SK-MEL-5 (cell line): ENCODE measurements around the gene MAN1B1. TPM values are rescaled to one million over a fixed set of nuclear protein-coding genes. Genes with fewer than 3 reads are reported as not detected.
A peak's percentile ranks its signal among the peaks of the same experiment; 100 is the strongest.

Source experiments
- DNase-seq: peaks from one replicate; pipeline ENCODE4 v3.0.0-alpha.2; 2016; ENCODE audit warnings: low read depth, low spot score
- in situ Hi-C: cut with HindIII; loops from 2 replicates; pipeline ENCODE4 v1.10.0; 2016; ENCODE audit warnings: low sequenced_read_pairs, high pct_unique_total_duplicates, low pct_unique_long_range_greater_than_20kb
- polyA plus RNA-seq, 2 experiments: library from polyadenylated mRNA; depleted of rRNA; stranded (reverse); fragments of >200 nt; gene quantifications; 2 replicates each; pipeline ENCODE4 v1.2.3, GENCODE V29; 2015
- total RNA-seq: library from RNA; depleted of rRNA; stranded (reverse); fragments of >200 nt; shearing (Covaris generic); gene quantifications from 2 replicates; pipeline ENCODE4 v1.2.3, GENCODE V29; 2014; rRNA removed

MAN1B1 gene
- total RNA-seq = 84.8 and 85.2 TPM in 2 replicates
- polyA plus RNA-seq (2015; cell fraction: cytosol; rRNA removed) = 142 and 161 TPM in 2 replicates
- 101 and 121 TPM in 2 replicates for polyA plus RNA-seq (2015; cell fraction: nucleus; rRNA removed)

DNA sequence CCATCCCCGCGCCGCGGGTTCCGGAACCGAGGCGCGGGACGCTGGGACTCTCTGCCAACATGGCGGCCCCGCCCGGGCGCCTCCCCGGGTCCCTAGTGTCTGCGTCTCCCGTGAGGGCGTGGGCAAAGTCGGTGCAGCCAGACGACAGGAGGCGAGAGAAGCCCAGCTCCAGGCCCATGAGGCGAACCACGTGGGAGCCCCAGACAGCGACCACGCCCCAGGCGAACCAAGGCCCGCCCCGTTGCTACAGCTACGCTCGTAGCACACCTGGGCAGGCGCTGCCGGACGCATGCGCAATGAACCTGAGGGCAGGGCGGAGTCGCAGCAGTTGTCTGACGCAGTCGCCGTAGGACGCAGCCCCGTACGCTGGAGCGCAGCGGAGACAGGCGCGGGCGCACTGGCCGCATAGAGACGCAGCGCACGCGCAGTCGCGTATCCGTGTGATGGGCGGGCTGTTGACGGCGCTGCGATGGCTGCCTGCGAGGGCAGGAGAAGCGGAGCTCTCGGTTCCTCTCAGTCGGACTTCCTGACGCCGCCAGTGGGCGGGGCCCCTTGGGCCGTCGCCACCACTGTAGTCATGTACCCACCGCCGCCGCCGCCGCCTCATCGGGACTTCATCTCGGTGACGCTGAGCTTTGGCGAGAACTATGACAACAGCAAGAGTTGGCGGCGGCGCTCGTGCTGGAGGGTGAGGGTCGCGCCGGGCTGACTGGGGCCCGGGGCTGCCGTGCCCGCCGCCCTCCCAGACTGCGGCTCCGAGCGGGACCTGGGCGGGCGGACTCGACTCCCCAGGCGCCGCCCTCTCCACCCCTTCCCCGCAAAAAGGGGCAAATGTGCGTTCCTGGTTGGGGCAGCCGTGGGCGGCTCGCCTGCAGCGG lies at the start of gene MAN1B1:
TSS of gene MAN1B1 (plus strand) at position 455 of the 878 bp plus-strand sequence. CDS start at position 470, 15 bp downstream.
- DNase-seq = peak; percentile 98
- in situ Hi-C loops = no loop called here

DNA sequence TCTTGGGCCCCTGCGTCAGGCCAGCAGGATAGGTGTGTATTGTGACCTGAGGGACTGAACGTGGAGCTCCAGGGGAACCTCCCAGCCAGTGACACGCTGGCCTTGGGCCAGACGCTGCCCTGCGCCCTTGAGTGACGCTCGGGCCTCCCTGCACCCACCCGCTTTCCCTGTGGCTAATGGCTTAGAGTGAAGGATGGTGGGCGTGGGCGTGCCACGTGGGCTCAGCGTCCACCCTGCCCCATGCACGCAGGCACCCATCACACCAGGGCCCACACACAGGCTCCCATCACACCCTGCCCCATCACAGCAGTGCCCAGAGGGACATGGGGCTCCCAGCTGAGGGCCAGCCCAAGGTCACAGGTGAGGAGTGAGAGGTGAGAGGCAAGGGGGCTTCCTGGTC lies 49.8 kb upstream of the MAN1B1 start:
- no peak for DNase-seq
- in situ Hi-C loops = loop anchor here (25.0 kb wide), 1 partner anchor 100 kb away; the partner anchor contains the start of genes C8G and FBXW5

GRCh38 chr9:137037483-137037882 lies 49.3 kb upstream of the MAN1B1 start:
- in situ Hi-C loops = loop anchor here (25.0 kb wide), 1 partner anchor 100 kb away; the partner anchor contains the start of genes C8G and FBXW5
- no peak for DNase-seq

GRCh38 chr9:137038916-137039315 lies 47.9 kb upstream of the MAN1B1 start:
- no peak for DNase-seq
- in situ Hi-C loops = loop anchor here (25.0 kb wide), 1 partner anchor 102 kb away; the partner anchor contains the start of genes C8G and FBXW5

DNA sequence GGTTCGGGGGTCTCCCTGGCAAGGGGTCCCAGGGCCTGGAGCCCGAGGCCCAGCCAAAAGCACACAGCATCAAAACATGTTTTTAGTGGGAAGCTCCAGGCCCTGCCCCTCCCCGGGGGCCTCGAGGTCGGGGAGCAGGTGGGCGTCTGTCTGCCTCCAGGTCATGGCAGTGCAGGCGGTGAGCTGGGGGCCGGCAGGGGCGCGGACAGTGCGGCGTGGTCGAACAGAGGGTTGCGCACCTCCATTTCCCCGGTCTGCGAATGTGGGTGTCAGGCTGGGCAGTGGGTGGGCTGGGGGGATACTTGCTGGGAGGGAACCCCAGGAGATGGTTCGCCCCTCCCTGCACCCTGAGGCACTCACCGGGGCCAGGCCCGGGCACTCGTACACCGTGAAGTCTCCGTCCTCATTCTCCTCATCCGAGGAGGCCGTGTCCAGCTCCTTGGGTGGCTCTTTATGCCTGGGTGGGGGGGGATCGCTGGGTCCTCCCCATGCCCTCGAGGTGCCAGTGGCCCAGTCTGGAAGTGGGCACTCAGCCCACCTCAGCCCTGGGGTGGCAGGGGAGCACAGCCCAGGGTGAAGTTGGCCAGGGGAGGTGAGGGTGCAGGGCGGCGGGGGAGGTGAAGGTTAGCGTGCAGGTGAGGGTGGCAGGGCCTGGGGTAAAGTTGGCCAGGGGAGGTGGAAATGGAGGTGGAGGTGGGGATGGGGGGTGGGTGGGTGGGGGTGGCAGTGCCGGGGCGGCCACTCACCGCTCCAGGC lies 47.0 kb upstream of the MAN1B1 start:
- in situ Hi-C loops = loop anchor here (25.0 kb wide), 1 partner anchor 102 kb away; the partner anchor contains the start of genes C8G and FBXW5
- no peak for DNase-seq

DNA sequence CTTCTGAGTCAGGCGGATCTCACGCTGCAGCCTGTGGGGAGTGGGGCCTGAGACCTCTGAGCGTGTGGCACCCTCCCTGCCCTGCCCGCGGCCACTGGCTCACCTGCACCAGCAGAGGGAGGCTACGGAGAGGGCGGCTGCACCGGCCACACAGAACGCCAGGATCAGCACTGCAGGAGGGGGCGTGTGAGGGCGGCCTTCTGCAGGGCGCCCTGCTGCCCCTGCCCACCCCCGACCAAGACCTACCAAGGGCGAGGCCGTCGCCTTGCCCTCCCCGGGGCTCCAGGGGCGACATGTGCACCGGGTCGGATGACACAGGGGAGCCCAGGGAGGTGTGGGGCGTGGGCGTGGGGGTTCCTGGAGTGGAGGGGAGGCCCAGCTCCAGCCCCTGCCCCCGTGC lies 46.2 kb upstream of the MAN1B1 start:
- DNase-seq = no peak
- in situ Hi-C loops = loop anchor here (25.0 kb wide), 1 partner anchor 103 kb away; the partner anchor contains the start of genes C8G and FBXW5

DNA sequence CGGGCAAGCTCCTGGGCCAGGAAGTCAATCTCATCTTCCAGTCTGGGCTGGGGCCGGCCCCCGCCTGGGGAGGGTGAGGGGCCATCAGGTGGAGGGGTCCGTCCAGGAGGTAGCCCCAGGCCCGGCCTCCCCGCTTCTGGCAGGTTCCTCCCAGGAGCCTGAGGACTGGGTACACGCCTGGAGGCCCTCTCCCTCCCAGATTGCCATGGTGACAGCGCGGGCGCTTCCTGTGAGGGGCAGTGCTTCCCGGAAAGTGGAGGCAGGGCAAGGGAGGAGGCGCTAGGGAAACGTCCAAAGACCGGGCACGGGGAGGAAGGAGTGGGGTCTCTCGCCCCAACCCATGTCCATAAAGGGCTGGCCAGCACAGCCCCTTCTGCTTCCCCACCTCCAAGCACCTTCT lies 45.7 kb upstream of the MAN1B1 start:
- in situ Hi-C loops = loop anchor here (25.0 kb wide), 1 partner anchor 104 kb away; the partner anchor contains the start of genes C8G and FBXW5
- DNase-seq = no peak

GRCh38 chr9:137042751-137043727 lies 43.7 kb upstream of the MAN1B1 start:
- DNase-seq = no peak
- in situ Hi-C loops = loop anchor here (25.0 kb wide), 1 partner anchor 106 kb away; the partner anchor contains the start of genes C8G and FBXW5

DNA sequence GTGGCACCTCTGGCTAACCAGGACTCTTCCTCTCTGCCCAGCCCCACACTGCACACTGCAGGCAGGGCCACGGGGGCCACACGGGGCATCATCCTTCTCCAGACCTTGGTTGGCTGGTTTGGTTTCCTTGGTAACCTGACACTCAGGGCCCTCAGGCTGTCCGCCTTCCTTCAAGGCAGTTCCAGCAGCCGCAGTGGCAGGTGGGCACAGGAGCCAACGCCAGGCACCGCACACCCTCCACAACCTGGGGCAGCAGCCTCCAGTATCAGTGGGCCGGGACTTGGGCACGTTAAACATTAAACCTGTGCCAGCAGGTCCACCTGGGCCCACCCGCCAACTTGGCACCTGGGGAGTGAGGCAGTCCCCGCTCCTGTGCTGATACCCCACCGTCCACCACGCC lies 42.7 kb upstream of the MAN1B1 start:
- DNase-seq = no peak
- in situ Hi-C loops = loop anchor here (25.0 kb wide), 1 partner anchor 107 kb away; the partner anchor contains the start of genes C8G and FBXW5

DNA sequence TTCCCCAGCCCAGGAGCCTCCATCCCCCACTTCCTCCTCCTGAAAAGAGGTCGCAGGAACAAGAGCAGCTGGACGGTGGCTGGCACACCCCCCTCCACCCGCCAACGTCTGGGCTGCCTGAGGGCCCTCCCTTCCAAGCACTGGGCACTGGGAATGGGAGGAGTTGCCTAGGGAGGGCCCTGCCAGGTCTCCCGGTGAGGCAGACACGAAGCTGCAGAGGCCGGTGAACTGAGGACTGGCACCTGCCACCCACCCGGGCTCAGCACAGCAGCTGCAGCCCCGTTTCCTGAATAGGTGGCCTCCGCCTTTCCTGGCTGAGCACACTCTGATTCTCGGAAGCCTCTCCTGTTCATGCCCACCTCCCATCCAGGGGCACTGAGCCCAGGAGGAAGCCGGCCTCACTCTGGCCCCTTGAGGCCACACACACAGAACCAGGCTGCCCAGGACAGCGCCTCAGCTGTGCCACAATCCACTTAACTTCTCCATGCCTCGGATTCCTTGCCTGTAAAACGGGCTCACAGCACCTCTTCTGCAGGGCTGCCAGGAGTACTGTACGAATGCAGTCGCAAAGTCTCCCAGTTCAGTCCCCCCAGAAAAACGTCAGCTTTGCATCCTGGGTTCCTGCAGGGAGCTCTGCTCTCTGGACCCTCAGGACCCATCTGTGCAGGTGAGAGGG lies 42.1 kb upstream of the MAN1B1 start:
- no peak for DNase-seq
- in situ Hi-C loops = loop anchor here (25.0 kb wide), 1 partner anchor 107 kb away; the partner anchor contains the start of genes C8G and FBXW5

DNA sequence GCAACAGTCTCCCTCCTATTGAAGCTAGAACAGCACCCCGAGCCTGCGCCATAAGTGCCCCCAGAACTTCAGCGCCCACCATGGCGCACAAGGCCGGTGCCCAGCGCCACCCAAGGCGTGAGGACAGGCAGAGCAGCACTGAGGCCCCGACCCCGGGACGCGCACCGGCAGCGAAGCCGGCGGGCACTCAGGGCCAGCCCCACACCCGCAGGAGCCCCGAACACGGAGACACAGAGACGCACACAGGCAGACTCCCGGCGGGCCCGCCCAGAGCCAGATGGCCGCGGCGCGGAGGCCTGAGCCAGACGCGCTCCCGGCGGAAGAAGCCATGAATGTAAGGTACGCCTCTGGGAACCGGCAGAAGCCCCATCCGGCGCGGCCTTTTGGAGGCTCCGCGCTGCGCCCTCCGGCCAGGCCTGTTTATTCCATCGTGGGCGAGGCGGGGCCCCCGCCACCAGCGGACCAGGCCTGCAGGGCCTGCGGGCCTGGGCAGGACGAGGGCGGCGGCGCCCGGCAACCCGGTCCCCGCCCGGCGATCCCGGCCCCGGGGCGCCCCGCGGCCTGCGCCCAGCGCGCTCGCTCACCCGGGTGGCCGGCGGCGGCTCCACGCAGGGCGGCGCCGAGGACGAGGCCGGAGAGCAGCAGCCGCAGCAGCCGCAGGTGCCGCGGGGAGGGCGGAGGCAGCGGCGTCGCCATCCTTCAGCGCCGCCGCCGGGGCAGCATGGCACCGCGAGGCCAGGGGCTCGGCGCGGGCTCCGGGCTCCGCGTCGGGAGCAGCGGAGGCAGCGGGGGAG lies 41.3 kb upstream of the MAN1B1 start:
- in situ Hi-C loops = loop anchor here (25.0 kb wide), 1 partner anchor 108 kb away; the partner anchor contains the start of genes C8G and FBXW5
- DNase-seq = no peak

GRCh38 chr9:137046088-137046787 lies 40.5 kb upstream of the MAN1B1 start, which contains the start of gene NPDC1:
Gene NPDC1, minus strand, starts transcription at chr9:137046177. Its CDS starts 188 bp downstream, at chr9:137045989.
- in situ Hi-C loops = loop anchor here (25.0 kb wide), 1 partner anchor 109 kb away; the partner anchor contains the start of genes C8G and FBXW5
- DNase-seq = peak; percentile 76

DNA sequence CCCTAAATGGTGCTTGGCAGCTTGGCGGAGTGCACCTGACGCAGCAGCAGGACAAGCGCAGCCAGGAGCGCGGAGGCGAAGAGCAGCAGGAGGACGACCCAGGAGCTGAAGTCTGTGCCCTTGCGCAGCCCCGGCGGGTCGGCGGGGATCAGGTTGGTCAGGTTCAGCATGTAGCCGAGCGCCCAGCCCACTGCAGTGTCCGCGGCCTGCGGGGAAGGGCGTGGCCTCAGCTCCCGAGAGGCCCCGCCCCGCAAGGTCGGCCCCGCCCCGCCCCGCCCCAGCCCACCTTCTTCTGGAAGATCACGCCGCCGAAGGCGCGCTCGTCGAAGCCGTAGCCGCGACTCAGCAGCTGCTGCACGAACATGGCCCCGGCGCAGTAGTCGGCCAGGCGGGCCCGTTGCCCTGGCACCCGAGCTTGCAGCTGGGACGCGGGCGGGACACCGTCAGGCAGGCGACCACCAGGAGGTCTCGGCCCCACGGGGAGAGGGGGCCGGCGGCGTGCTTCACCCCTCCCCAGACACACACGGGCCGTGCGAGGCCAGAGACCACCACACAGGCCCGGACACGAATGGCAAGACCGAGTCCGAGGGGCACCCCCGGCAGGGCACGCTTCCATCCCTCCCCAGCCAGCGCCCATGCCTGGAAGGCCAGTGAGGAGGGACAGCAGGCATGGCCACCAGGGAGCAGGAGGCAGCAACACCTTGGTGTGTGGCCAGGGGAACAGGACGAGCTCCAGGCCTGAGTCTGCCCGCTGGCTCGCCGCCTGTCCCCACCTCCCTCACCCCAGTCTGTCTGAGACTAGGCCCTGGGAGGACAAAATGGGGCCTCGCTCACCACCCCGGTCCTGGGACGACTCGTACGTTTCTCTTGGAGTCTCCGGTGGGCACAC lies 37.9 kb upstream of the MAN1B1 start:
- in situ Hi-C loops = loop anchor here (25.0 kb wide), 1 partner anchor 112 kb away; the partner anchor contains the start of genes C8G and FBXW5
- peak; percentile 22 for DNase-seq
